Testis (tissue), 3 donors: ENCODE data around the gene DUSP18. TPM values are rescaled to one million over a fixed set of nuclear protein-coding genes. Genes with fewer than 3 reads are reported as not detected.
A peak's percentile ranks its signal among the peaks of the same experiment; 100 is the strongest.
"Not testable (repeated sequence)": the region's sequence is repeated elsewhere in the genome, so short reads cannot be mapped to it uniquely, and the experiment has no call there.

Experiments
- DNase-seq: peaks from one replicate; pipeline ENCODE4 v3.0.0-alpha.2; 2019
- H3K27ac ChIP-seq, 2 donors: fragments of 200-600 bp; sonication (generic); one replicate each; pipeline ENCODE4 v1.5.1; 2019
- H3K27me3 ChIP-seq: fragments of 200-600 bp; sonication (generic); one replicate; pipeline ENCODE4 v1.5.1; 2019
- H3K36me3 ChIP-seq: fragments of 200-600 bp; sonication (generic); one replicate; pipeline ENCODE4 v1.5.1; 2017; ENCODE audit warnings: low read depth; ENCODE audit errors: missing control alignments
- H3K4me1 ChIP-seq: fragments of 200-600 bp; sonication (generic); one replicate; pipeline ENCODE4 v1.5.1; 2019
- H3K4me3 ChIP-seq, 2 donors: fragments of 200-600 bp; sonication (generic); one replicate each; pipeline ENCODE4 v1.5.1; 2017 to 2019
- H3K9me3 ChIP-seq: fragments of 200-600 bp; sonication (generic); one replicate; pipeline ENCODE4 v1.5.1; 2017
- POLR2A ChIP-seq: fragments of 450-650 bp; IDR thresholded peaks from one replicate; pipeline ENCODE4 v1.6.1; 2017; ENCODE audit warnings: antibody characterized with exemption, mild to moderate bottlenecking, moderate library complexity
- WGBS, 2 donors: methylation state at CpG; one replicate each; pipeline ENCODE4 v1.1.5; 2018; 5-methylcytosine and 5-hydroxymethylcytosine counted together
- intact Hi-C: fragments of 100-400 bp; cut with DNase I; formaldehyde crosslinking; loops from one replicate; pipeline ENCODE4 v1.15.1; 2023; ENCODE audit warnings: low total_unique reads
- polyA plus RNA-seq: library from polyadenylated mRNA; stranded (reverse); fragments of 350-450 nt; fragmentation: Illumina TruSeq; extraction: RNeasy Lipid Tissue Mini Kit (QIAGEN cat#74804); gene quantifications from one replicate; pipeline ENCODE4 v1.2.3, GENCODE V29; 2014; ENCODE audit warnings: low read depth, low replicate concordance; ENCODE audit not compliant: insufficient read depth
- total RNA-seq, 2 donors: library from RNA; depleted of rRNA; stranded (reverse); fragments of >200 nt; gene quantifications; one replicate each; pipeline ENCODE4 v1.2.3, GENCODE V29; 2016
- TF ChIP-seq, protein P1 (sequence below), 3 experiments: fragments of 450-650 bp in 2 of 3; fragments of 200-600 bp in 1 of 3; sonication (generic) in 1 of 3; IDR thresholded peaks; one replicate each; pipeline ENCODE4 v1.5.1; 2016 to 2019; ENCODE audit warnings: antibody characterized with exemption in 3 of 3, mild to moderate bottlenecking in 2 of 3, moderate library complexity in 1 of 3

DUSP18 gene
- total and polyA plus RNA-seq, 3 donors from 2014 or later: 29.2 to 53.9 (median 42.4) TPM

DNA sequence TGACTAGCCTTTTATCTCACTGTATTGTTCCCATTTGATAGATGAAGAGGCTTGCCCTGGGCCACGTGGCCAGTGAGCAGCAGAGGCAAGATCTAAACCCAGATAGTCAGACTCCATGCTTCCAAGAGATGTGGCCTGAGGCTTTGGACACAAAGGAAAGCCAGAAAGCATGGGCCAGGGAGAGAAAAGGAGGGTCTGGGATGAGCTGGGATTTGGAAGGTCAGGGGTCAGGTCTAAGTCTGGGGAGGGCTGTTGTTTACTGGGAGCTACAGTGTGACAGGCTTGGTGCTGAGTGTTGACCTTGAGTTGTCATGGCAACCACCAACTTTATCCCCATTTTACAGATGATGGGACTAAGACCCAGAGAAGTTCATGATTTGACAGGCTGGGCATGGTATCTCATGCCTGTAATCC lies 30.0 kb downstream of the DUSP18 start:
- no peak for DNase-seq
- WGBS, 2 donors: 70 to 91% methylated on average over 1 of the region's 1 CpG

DNA sequence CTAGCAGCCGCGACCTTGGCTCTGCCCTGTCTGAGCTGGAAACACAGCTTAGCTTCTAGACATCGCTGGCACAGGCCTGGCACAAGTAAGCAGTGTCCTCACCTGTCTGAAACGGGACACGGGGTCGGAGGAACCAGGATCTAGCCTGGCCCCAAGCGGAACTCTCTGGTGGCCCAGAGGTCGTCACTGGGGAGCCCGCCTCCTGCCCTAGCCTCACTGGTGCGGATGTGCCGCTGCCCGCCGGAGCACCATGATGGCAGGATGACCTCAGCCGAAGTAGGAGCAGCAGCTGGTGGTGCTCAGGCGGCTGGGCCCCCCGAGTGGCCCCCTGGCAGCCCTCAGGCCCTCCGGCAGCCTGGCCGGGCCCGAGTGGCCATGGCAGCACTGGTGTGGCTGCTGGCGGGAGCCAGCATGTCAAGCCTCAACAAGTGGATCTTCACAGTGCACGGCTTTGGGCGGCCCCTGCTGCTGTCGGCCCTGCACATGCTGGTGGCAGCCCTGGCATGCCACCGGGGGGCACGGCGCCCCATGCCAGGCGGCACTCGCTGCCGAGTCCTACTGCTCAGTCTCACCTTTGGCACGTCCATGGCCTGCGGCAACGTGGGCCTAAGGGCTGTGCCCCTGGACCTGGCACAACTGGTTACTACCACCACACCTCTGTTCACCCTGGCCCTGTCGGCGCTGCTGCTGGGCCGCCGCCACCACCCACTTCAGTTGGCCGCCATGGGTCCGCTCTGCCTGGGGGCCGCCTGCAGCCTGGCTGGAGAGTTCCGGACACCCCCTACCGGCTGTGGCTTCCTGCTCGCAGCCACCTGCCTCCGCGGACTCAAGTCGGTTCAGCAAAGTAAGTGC lies 31.2 kb downstream of the DUSP18 start:
- no peak overlapping the region for H3K27ac ChIP-seq
- no peak for DNase-seq
- H3K4me1 ChIP-seq: peaks cover 19% of the 10 kb centered on the region
- 62 to 67% methylated on average over 15 to 30 of the region's 45 CpGs for WGBS, 2 donors
- H3K36me3 ChIP-seq: no peaks in the 10 kb centered on the region
- no peak for TF ChIP-seq POLR2A
- TF ChIP-seq, protein P1, sequence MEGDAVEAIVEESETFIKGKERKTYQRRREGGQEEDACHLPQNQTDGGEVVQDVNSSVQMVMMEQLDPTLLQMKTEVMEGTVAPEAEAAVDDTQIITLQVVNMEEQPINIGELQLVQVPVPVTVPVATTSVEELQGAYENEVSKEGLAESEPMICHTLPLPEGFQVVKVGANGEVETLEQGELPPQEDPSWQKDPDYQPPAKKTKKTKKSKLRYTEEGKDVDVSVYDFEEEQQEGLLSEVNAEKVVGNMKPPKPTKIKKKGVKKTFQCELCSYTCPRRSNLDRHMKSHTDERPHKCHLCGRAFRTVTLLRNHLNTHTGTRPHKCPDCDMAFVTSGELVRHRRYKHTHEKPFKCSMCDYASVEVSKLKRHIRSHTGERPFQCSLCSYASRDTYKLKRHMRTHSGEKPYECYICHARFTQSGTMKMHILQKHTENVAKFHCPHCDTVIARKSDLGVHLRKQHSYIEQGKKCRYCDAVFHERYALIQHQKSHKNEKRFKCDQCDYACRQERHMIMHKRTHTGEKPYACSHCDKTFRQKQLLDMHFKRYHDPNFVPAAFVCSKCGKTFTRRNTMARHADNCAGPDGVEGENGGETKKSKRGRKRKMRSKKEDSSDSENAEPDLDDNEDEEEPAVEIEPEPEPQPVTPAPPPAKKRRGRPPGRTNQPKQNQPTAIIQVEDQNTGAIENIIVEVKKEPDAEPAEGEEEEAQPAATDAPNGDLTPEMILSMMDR (IDR thresholded peaks at IDR 0.05): no peak
- no peaks in the 10 kb centered on the region for H3K9me3 ChIP-seq
- peak overlapping the region; percentile 61 to 68 for H3K4me3 ChIP-seq
- no peaks in the 10 kb centered on the region for H3K27me3 ChIP-seq
- intact Hi-C loops: loop anchor here (10.0 kb wide), 1 partner anchor 288 kb away; no protein-coding TSS in a partner anchor

More for the DNA sequence above, 30.0 kb downstream of the DUSP18 start:
- Histone ChIP-seq H3K36me3 (no peaks in the 10 kb centered on the region), H3K4me1 (peaks cover 19% of the 10 kb centered on the region), H3K27ac (no peak overlapping the region), H3K27me3 (no peaks in the 10 kb centered on the region), H3K4me3 (no peak overlapping the region), H3K9me3 (no peaks in the 10 kb centered on the region)
- TF ChIP-seq, protein P1 (IDR thresholded peaks at IDR 0.05): no peak
- intact Hi-C loops: loop anchor here (10.0 kb wide), 1 partner anchor 287 kb away; no protein-coding TSS in a partner anchor

DNA sequence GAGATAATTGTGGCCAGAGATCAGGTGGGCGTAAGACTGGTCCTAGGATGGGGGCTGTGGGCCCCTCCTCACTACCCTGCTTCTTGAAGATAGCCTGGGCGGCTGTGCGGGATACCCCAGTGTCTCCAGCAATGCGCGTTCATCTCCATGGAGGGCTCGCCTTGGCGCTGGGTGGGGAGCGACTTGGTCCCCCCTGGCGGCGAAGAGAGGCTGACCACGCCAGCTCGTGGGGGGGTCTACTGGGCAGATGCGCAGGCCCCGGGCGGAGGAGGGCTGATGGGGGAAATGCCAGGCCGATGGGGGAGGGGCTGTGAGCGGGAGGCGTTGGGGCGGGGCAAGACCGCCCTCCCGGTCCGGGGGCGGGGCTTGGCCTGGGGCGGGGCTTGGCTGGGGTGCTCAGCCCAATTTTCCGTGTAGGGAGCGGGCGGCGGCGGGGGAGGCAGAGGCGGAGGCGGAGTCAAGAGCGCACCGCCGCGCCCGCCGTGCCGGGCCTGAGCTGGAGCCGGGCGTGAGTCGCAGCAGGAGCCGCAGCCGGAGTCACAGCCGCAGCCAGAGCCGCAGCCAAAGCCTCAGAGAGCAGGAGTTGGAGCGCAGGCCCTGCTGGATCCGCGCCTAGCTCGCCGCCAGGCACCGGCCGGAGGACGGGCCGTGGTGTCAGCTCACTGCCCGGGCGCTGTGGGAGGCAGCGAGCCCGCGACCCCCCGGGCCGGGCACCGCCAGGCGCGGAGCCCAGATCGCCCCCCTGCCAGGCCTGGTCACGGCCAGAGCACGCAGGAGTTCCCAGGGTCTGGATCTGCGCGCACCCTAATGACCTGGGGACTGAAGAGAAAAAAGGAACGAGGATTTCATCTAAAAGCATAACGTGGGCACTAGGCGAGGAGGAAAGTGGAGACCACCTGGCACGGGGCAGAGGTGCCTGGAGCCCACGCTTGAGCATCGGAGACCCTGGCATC lies 32.1 kb downstream of the DUSP18 start, which contains the start of gene SLC35E4:
Gene SLC35E4 (plus strand): TSS at position 509 of the 953 bp plus-strand sequence. CDS start 670 bp downstream, outside the sequence.
- intact Hi-C loops: loop anchor here (10.0 kb wide), 1 partner anchor 289 kb away; no protein-coding TSS in a partner anchor
- peak; percentile 95 for DNase-seq
- TF ChIP-seq, protein P1 (IDR thresholded peaks at IDR 0.05): peak in 2 of 3 experiments; percentile 18
- no peak for TF ChIP-seq POLR2A
- Histone ChIP-seq H3K27me3 (no peaks in the 10 kb centered on the region), H3K9me3 (no peaks in the 10 kb centered on the region), H3K27ac (peak within 1 kb of the TSS; percentile 61 to 94), H3K4me3 (peak within 1 kb of the TSS; percentile 61 to 68), H3K4me1 (peaks cover 19% of the 10 kb centered on the region), H3K36me3 (no peaks in the 10 kb centered on the region)
- 1 to 3% methylated on average over 27 to 49 of the region's 75 CpGs for WGBS, 2 donors

DNA sequence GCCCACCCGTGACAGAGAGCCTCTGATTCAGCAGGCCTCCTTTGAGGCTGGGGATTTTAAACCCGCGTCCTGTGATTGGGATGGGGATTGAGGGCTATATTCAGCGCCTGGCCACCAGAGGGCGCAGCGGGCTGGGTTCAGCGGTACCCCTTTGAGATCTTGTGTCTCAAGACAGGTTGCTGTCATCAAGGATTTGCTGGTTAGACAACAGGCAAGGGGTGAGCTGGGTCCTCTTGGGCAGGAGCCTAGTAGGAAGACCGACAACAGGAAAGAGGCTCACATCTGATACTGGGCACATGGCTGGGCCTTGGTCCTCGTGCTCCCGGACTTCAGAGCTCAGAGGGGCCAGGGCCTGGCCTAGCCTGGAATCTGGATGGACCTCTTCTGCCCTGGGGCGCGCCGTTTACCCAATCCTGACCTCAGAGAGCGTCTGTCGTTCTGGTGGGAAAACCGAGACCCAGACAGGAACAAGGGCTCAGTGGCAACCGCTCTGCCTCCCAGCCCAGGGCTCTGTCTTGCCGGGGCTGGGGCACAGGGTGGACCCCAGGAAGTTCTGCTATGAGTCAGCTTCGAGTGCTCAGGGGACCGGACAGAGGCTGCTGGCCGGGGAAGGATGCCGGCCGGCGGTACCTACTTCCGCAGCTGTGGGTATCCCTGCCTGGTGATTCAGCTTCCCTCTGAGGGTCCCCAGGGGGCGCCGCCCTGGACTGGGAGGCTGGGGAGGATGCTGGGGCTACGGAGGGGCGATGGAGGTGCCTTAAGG lies 33.0 kb downstream of the DUSP18 start:
- H3K4me1 ChIP-seq: peaks cover 19% of the 10 kb centered on the region
- DNase-seq: peak; percentile 91
- no peaks in the 10 kb centered on the region for H3K27me3 ChIP-seq
- no peaks in the 10 kb centered on the region for H3K9me3 ChIP-seq
- TF ChIP-seq, protein P1 (IDR thresholded peaks at IDR 0.05): peak; percentile 97 to 98 (median 97)
- no peak for TF ChIP-seq POLR2A
- H3K4me3 ChIP-seq: peak overlapping the region; percentile 61 to 68
- H3K36me3 ChIP-seq: no peaks in the 10 kb centered on the region
- peak overlapping the region; percentile 61 to 94 for H3K27ac ChIP-seq
- intact Hi-C loops: loop anchor here (10.0 kb wide), 1 partner anchor 290 kb away; no protein-coding TSS in a partner anchor
- WGBS, 2 donors: 9 to 11% methylated on average over 16 to 29 of the region's 29 CpGs

DNA sequence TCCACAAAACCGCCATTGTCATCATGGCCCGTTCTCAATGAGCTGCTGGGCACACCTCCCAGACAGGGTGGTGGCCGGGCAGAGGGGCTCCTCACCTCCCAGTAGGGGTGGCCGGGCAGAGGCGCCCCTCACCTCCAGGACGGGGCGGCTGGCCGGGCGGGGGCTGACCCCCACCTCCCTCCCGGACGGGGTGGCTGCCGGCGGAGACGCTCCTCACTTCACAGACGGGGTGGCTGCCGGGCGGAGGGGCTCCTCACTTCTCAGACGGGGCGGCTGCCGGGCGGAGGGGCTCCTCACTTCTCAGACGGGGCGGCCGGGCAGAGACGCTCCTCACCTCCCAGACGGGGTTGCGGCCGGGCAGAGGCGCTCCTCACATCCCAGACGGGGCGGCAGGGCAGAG lies 36.2 kb downstream of the DUSP18 start:
- intact Hi-C loops: loop anchor here (10.0 kb wide), 1 partner anchor 293 kb away; no protein-coding TSS in a partner anchor
- H3K9me3 ChIP-seq, H3K27me3 ChIP-seq, H3K27ac ChIP-seq, H3K4me3 ChIP-seq, DNase-seq, H3K4me1 ChIP-seq, H3K36me3 ChIP-seq: not testable (repeated sequence)
- WGBS, 2 donors: 85 to 98% methylated on average over 3 to 19 of the region's 31 CpGs
